ENCODE data around the gene PSTPIP2. TPM values are rescaled to one million over a fixed set of nuclear protein-coding genes. Genes with fewer than 3 reads are reported as not detected.

Gene PSTPIP2
- total and polyA plus RNA-seq, 4 experiments from 2014 or later, result 10.9 to 19.7 (median 13.7) TPM

Other genes with a start within 250 kb of the PSTPIP2 start
- gene SIGLEC15, start 246.6 kb downstream of the PSTPIP2 start, total RNA-seq, result not detected
- not detected for gene SIGLEC15, start 246.6 kb downstream of the PSTPIP2 start, polyA plus RNA-seq
- gene EPG5, start 104.9 kb downstream of the PSTPIP2 start, total RNA-seq, result 10 to 100 TPM; 64.3 to 69.0 TPM
- gene EPG5, start 104.9 kb downstream of the PSTPIP2 start, polyA plus RNA-seq, result 1 to 10 TPM; 4.1 to 5.7 TPM
- gene ATP5F1A, start 26.0 kb upstream of the PSTPIP2 start, total RNA-seq, result 100 to 1,000 TPM; 212 to 225 TPM
- gene ATP5F1A, start 26.0 kb upstream of the PSTPIP2 start, polyA plus RNA-seq, result 100 to 1,000 TPM; 443 to 681 TPM
- gene HAUS1, start 32.1 kb upstream of the PSTPIP2 start, total RNA-seq, result 10 to 100 TPM; 23.2 to 23.3 TPM
- 10 to 100 TPM; 39.6 to 82.6 TPM for gene HAUS1, start 32.1 kb upstream of the PSTPIP2 start, polyA plus RNA-seq